Occipital lobe (tissue), 2 donors: ENCODE data around the gene ADCY5. TPM values are rescaled to one million over a fixed set of nuclear protein-coding genes. Genes with fewer than 3 reads are reported as not detected.

Experiments used
- DNase-seq: peaks from one replicate; lab custom pipeline; 2025; lab: John Stamatoyannopoulos, UW
- total RNA-seq: library from RNA; depleted of rRNA; stranded (reverse); fragments of >200 nt; gene quantifications from one replicate; pipeline ENCODE4 v1.2.3, GENCODE V29; 2014

Gene ADCY5
- total RNA-seq, 1 donor from 2014 or later = 30.7 TPM

GRCh38 chr3:123409443-123410148 lies 39.3 kb downstream of the ADCY5 start:
- DNase-seq = no peak

- no peak for DNase-seq
These were observed 42.3 kb downstream of the ADCY5 start for GRCh38 chr3:123406598-123406997.

GRCh38 chr3:123405936-123406510 lies 42.9 kb downstream of the ADCY5 start:
- DNase-seq = no peak

GRCh38 chr3:123405021-123405420 lies 43.9 kb downstream of the ADCY5 start:
- no peak for DNase-seq

GRCh38 chr3:123404391-123404790 lies 44.5 kb downstream of the ADCY5 start:
- no peak for DNase-seq

GRCh38 chr3:123401836-123402530 lies 46.9 kb downstream of the ADCY5 start:
- DNase-seq = no peak

GRCh38 chr3:123400169-123400568 lies 48.7 kb downstream of the ADCY5 start:
- DNase-seq = no peak

- no peak for DNase-seq
These were observed 49.2 kb downstream of the ADCY5 start for GRCh38 chr3:123399653-123400052.

- no peak for DNase-seq
These were observed 50.7 kb downstream of the ADCY5 start for GRCh38 chr3:123397921-123398785.

- no peak for DNase-seq
These were observed 51.8 kb downstream of the ADCY5 start for GRCh38 chr3:123397050-123397590.

GRCh38 chr3:123396171-123397049 lies 52.5 kb downstream of the ADCY5 start:
- DNase-seq = no peak

- no peak for DNase-seq
These were observed 53.7 kb downstream of the ADCY5 start for GRCh38 chr3:123395235-123395634.

- DNase-seq = no peak
These were observed 54.4 kb downstream of the ADCY5 start for GRCh38 chr3:123394391-123395020.

- no peak for DNase-seq
These were observed 55.8 kb downstream of the ADCY5 start for GRCh38 chr3:123392871-123393620.

GRCh38 chr3:123392368-123392767 lies 56.5 kb downstream of the ADCY5 start:
- DNase-seq = no peak

- DNase-seq = no peak
These were observed 57.9 kb downstream of the ADCY5 start for GRCh38 chr3:123390865-123391600.

GRCh38 chr3:123389628-123389918 lies 59.3 kb downstream of the ADCY5 start:
- no peak for DNase-seq

GRCh38 chr3:123388811-123389627 lies 59.9 kb downstream of the ADCY5 start:
- DNase-seq = no peak
